Measurements from ENCODE around the gene DNAI1.

GRCh38 chr9:34464571-34464970, 6.0 kb downstream of the DNAI1 start:
- TF ChIP-seq CTCF (conservative IDR thresholded peaks at IDR 0.05; ENCODE audit: low read depth, low read length): no peak
- no peak for TF ChIP-seq POLR2A (IDR thresholded peaks at IDR 0.05; ENCODE audit: low read depth, low read length)
- TF ChIP-seq RAD21 (IDR thresholded peaks at IDR 0.05; ENCODE audit: low read length): no peak
- no peak for TF ChIP-seq CHD1 (IDR thresholded peaks at IDR 0.05; ENCODE audit: low read depth, low read length)
- no peak for TF ChIP-seq RFX5 (IDR thresholded peaks at IDR 0.05; ENCODE audit: low read depth, low read length)
- no peak for TF ChIP-seq CEBPB (IDR thresholded peaks at IDR 0.05; ENCODE audit: low read depth, low read length)
- no peak for TF ChIP-seq BHLHE40 (IDR thresholded peaks at IDR 0.05; ENCODE audit: low read depth, low read length)
- TF ChIP-seq, protein P1, sequence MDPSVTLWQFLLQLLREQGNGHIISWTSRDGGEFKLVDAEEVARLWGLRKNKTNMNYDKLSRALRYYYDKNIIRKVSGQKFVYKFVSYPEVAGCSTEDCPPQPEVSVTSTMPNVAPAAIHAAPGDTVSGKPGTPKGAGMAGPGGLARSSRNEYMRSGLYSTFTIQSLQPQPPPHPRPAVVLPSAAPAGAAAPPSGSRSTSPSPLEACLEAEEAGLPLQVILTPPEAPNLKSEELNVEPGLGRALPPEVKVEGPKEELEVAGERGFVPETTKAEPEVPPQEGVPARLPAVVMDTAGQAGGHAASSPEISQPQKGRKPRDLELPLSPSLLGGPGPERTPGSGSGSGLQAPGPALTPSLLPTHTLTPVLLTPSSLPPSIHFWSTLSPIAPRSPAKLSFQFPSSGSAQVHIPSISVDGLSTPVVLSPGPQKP (IDR thresholded peaks at IDR 0.05; ENCODE audit: borderline replicate concordance, low read depth, low read length): no peak
- no peak for TF ChIP-seq MXI1 (IDR thresholded peaks at IDR 0.05; ENCODE audit: borderline replicate concordance, low read depth, low read length)
- no peak for TF ChIP-seq RCOR1 (IDR thresholded peaks at IDR 0.05; ENCODE audit: insufficient replicate concordance, low read length)
- TF ChIP-seq FOS (IDR thresholded peaks at IDR 0.05; ENCODE audit: low read depth, low read length): no peak
- TF ChIP-seq USF2 (IDR thresholded peaks at IDR 0.05; ENCODE audit: low read depth, low read length): no peak
- no peak for TF ChIP-seq SMC3 (IDR thresholded peaks at IDR 0.05; ENCODE audit: low read depth, low read length)

All from IMR-90 (cell line).